C4-2B (cell line): Measurements from ENCODE around the gene TRMT11.

Experiments
- CTCF ChIP-seq: fragments of 450-650 bp; conservative IDR thresholded peaks from 2 replicates; pipeline ENCODE4 v1.5.1; 2017; ENCODE audit warnings: mild to moderate bottlenecking
- ZFX ChIP-seq: fragments of 450-650 bp; IDR thresholded peaks from 2 replicates; pipeline ENCODE4 v1.6.1; 2017

- TF ChIP-seq CTCF (no peak), ZFX (no peak)
These were observed 85.8 kb downstream of the TRMT11 start for GRCh38 chr6:126072172-126072571.
